GM06990 (cell line): ENCODE results near the gene NOL6.

Experiments
- DNase-seq: peaks from one replicate; pipeline ENCODE4 v3.0.0-alpha.2; 2011; ENCODE audit not compliant: insufficient read length; ENCODE audit errors: extremely low read depth
- H3K27me3 ChIP-seq: replicated peaks from 2 replicates; pipeline ENCODE4 v1.6.0; 2011; ENCODE audit warnings: low read length; ENCODE audit not compliant: control insufficient read depth, insufficient read depth
- H3K36me3 ChIP-seq: 2 replicates; pipeline ENCODE4 v1.5.1; 2011; ENCODE audit warnings: low read length; ENCODE audit not compliant: control insufficient read depth, insufficient read depth
- H3K4me3 ChIP-seq: replicated peaks from 2 replicates; pipeline ENCODE4 v1.5.1; 2011; ENCODE audit warnings: low read depth, mild to moderate bottlenecking, control low read depth, low read length
- TF ChIP-seq, protein P1 (sequence below): IDR thresholded peaks from 2 replicates; pipeline ENCODE4 v1.5.1; 2011; ENCODE audit warnings: low read length, control low read depth, mild to moderate bottlenecking, inconsistent platforms; ENCODE audit not compliant: insufficient read depth, poor library complexity, severe bottlenecking

Gene NOL6

DNA sequence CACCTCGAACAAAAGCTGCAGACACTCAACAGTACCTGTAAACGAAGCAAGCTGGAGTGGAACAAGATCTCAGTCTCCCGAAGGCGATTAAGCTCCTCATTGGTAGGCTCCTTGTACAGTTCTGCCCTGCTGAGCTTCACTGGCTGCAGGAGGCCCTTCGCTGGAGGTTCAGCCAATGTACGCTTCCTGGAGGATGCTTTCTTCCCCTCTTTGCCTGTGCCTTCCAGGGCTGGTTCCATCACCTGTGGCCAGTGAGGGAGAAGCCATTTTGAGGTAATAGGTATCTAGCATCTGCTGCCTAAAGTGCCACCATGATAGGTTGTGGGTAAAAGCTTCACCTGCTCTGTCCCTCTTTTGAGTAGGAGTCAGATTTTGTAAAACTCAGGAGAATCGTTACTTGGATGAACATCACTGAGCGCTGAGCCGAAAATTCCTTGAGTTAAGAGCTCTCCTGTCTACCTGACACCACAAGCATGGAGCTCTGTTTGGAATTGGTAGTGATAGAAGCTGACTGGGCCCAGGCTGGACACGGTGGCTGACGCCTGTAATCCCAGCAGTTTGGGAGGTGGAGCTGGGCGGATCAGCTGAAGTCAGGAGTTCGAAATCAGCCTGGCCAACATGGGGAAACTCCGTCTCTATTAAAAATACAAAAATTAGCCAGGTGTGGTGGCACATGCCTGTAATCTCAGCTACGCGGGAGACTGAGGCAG is 1.4 kb downstream of the NOL6 start:
- DNase-seq = no peak
- TF ChIP-seq, protein P1, sequence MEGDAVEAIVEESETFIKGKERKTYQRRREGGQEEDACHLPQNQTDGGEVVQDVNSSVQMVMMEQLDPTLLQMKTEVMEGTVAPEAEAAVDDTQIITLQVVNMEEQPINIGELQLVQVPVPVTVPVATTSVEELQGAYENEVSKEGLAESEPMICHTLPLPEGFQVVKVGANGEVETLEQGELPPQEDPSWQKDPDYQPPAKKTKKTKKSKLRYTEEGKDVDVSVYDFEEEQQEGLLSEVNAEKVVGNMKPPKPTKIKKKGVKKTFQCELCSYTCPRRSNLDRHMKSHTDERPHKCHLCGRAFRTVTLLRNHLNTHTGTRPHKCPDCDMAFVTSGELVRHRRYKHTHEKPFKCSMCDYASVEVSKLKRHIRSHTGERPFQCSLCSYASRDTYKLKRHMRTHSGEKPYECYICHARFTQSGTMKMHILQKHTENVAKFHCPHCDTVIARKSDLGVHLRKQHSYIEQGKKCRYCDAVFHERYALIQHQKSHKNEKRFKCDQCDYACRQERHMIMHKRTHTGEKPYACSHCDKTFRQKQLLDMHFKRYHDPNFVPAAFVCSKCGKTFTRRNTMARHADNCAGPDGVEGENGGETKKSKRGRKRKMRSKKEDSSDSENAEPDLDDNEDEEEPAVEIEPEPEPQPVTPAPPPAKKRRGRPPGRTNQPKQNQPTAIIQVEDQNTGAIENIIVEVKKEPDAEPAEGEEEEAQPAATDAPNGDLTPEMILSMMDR = no peak
- H3K36me3 ChIP-seq = peaks cover 29% of the 10 kb centered on the region
- H3K4me3 ChIP-seq = peak overlapping the region; percentile 86
- no peaks in the 10 kb centered on the region for H3K27me3 ChIP-seq

DNA sequence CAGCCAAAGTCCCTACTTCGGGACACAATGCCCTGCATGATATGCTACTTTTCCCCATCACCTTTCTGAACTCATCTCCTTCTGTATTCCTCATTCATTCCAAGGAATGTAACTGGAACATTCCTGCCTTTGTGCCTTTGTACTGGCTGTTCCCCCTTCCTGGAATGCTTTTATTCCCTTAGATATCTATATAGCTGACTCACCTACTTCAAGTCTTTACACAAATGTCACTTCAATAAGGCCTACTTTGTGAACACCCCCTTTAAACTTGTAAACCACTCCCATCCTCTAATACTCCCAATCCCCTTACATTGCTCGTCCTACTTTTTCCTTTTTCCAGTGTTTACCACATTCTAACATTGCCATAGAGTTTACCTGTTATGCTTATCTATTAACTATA is 2.4 kb downstream of the NOL6 start:
- no peak for DNase-seq
- Histone ChIP-seq H3K36me3 (peaks cover 36% of the 10 kb centered on the region), H3K4me3 (no peak overlapping the region), H3K27me3 (no peaks in the 10 kb centered on the region)
- TF ChIP-seq, protein P1 = no peak

DNA sequence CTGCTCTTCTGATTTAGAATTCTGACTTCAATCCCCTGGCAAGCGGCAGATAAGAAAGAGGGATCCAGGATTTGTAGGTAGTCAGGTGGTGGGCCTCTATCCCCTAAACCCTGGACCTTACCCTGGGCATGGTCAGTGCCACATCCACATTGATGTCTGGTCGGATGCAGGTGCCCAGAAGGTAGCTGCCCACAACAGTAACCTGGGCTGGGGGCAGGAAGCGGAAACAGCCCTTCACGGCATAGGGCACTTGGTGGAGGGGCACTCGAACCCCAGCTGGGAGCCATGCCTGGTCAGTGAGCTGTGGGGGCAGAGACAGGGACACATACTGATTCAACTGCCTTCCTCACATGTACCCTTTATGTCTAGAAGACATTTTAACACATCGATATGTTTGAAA is 3.8 kb downstream of the NOL6 start:
- DNase-seq = no peak
- Histone ChIP-seq H3K27me3 (no peaks in the 10 kb centered on the region), H3K36me3 (peaks cover 49% of the 10 kb centered on the region), H3K4me3 (no peak overlapping the region)
- TF ChIP-seq, protein P1 = no peak

DNA sequence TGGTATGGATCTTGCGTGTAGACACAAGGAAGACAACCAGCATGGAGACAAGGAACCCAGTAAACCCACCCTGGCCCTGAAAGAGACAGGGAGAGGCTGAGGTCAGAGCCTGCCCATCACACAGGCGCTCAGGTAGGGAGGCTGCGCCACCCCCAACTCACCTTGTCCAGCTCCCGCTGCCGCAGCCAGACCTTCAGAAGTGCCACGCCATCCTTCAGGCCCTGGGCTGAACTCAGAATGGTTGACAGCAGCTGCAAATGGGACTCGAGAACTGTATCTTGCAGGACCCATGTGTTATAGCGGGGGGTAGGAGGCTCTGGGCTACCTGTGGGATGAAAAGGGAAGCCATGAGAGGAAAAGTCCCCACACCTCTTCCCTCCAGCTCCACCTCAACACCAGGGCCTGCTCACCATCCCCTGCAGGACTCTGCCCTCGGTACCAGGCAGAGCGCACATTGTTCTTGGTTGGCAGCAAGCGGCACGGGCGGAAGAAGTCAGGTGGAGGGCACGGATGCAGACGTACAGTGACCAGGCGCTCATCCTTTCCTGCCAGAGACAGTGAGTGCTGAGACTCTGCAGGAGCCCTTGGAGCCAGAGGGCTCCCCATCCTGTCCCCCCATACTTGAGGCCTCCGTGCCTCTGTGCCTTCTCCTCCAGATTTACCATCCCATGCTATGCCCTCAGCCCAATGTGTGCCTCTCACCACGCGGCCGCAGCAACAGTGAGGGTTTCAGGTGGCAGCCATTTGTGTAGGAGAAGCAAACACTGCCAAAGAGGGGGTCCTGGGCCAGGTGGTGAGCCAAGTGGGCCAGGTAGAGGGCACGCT is 4.7 kb downstream of the NOL6 start:
- Histone ChIP-seq H3K4me3 (no peak overlapping the region), H3K27me3 (no peaks in the 10 kb centered on the region), H3K36me3 (peaks cover 54% of the 10 kb centered on the region)
- TF ChIP-seq, protein P1 = no peak
- DNase-seq = no peak

DNA sequence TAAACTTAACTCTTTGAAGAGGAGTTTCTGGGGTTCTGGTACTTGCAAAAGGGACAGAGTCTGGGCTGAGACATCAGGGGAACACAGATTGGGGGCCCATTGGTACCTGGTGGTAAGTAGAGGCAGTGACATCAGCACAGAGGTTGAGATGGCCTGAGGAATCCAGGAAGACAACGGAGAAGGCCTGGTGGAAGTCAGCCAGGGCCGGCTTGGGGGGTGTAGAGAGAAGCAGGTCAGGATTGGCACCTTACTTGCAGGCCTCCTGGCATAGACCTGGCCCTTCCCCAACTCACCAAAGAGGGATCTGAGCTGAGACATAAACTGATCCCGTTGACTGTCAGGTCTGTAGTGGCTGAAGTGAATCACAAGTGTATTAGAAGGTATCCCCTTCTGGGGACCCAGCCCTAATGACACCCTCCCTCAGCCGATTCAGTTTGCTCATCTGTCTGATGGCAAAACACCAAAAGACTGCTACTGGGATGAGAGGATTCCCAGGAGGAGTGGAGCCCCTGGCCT is 5.5 kb downstream of the NOL6 start:
- Histone ChIP-seq H3K27me3 (no peaks in the 10 kb centered on the region), H3K4me3 (no peak overlapping the region), H3K36me3 (peaks cover 60% of the 10 kb centered on the region)
- TF ChIP-seq, protein P1 = no peak
- DNase-seq = no peak
